ENCODE data around the gene IER2. TPM values are rescaled to one million over a fixed set of nuclear protein-coding genes. Genes with fewer than 3 reads are reported as not detected.

The IER2 gene
- total and polyA plus RNA-seq, 2 of the 4 experiments (the other 2 are of a cell fraction) = 7.7 to 102 TPM

DNA sequence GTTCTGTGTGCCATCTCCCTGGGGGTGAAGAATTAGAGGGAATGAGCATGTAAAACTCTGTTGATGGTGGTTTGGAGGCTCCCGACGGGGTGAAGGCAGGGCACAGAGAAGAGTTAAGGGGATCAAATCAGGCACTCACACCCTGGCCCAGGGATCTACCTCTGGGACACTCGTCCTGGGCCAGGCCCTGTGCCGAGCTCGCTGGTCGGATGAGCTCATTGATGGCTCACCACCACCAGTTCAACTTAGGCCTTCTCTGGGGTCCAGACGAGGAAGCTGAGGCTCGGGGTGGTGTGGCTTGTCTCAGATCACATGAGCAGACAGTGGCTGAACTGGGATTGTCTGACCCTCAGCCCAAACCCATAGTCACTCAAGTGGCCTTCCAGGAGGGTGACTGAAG lies 30.6 kb upstream of the IER2 start:
- intact Hi-C loops (cut with micrococcal nuclease) = loop anchor here (5.0 kb wide), 1 partner anchor 143 kb away; no protein-coding TSS in a partner anchor
- peaks cover 14% of the 10 kb centered on the region for H3K36me3 ChIP-seq (ENCODE audit: control insufficient read depth, insufficient read depth, low read length)

More for the DNA sequence above, 30.6 kb upstream of the IER2 start:
- peaks cover 58% of the 10 kb centered on the region for H4K20me1 ChIP-seq (ENCODE audit: insufficient read depth, low read length)
- H4K8ac ChIP-seq (ENCODE audit: low read depth in 2 of 2, low read length in 2 of 2) = peak overlapping the region in 1 of 2 experiments; percentile 82; a peak in 2 of 4 replicates
- peak overlapping the region; percentile 99; the same call in 1 of the 2 replicates for H3K4me3 ChIP-seq (ENCODE audit: insufficient read depth, low read depth, low read length)
- H4K91ac ChIP-seq (ENCODE audit: insufficient read depth, low read depth, low read length) = peak overlapping the region; percentile 21
- in situ Hi-C loops (cut with MboI; ENCODE audit: low sequenced_read_pairs) (no loop called here), dilution Hi-C loops (cut with HindIII; ENCODE audit: low sequenced_read_pairs, unreplicated experiment) (no loop called here)
- H4K5ac ChIP-seq (ENCODE audit: low read depth, low read length) = peak overlapping the region; percentile 46; the same call in 1 of the 2 replicates
- peak overlapping the region; percentile 84 for H2AK9ac ChIP-seq (replicated peaks; ENCODE audit: low read depth, low read length, poor library complexity)
- H3K9me3 ChIP-seq (ENCODE audit: control insufficient read depth, insufficient read depth, low read length) = no peaks in the 10 kb centered on the region
- H3K9me1 ChIP-seq (ENCODE audit: insufficient read depth, low read length) = peaks cover 26% of the 10 kb centered on the region
- POLR2A ChIA-PET (ENCODE audit: unreplicated experiment) = interaction anchor here (1.0 kb wide), 1 partner anchor 26 kb away, joined by 3 read pairs; no protein-coding TSS in a partner anchor
- peak overlapping the region; percentile 98 for H3K9ac ChIP-seq (ENCODE audit: low read depth, low read length)
- peak overlapping the region; percentile 4; the same call in 1 of the 3 replicates for H2BK15ac ChIP-seq (ENCODE audit: low read depth, low read length)
- H2BK20ac ChIP-seq (ENCODE audit: low read depth, low read length) = no peak overlapping the region
- no peak overlapping the region for H3K56ac ChIP-seq (ENCODE audit: extremely low read depth, insufficient read depth, low read length)
- H3K4me2 ChIP-seq (ENCODE audit: low read depth, low read length) = peak overlapping the region; percentile 95
- H3K23ac ChIP-seq (ENCODE audit: low read depth, low read length) = peak overlapping the region; percentile 95; the same call in 1 of the 2 replicates
- no TSS peak for BruUV-seq (replicated peaks)
- 64% methylated on average over 4 of the region's 8 CpGs; no CpG with 5 or more reads in 1 of the 2 experiments for WGBS, 2 experiments (ENCODE audit: extremely low coverage in 2 of 2, insufficient read length in 1 of 2)
- peaks cover 0 to 82% of the 10 kb centered on the region in 2 experiments; a peak in 2 of 4 replicates for H3K79me1 ChIP-seq (ENCODE audit: low read depth in 1 of 2, low read length in 2 of 2)
- peak overlapping the region; percentile 97 for H3K27ac ChIP-seq (ENCODE audit: insufficient read depth, low read length)
- peak overlapping the region; percentile 89; the same call in 1 of the 2 replicates for H3K14ac ChIP-seq (replicated peaks; ENCODE audit: low read depth, low read length)
- H3K4ac ChIP-seq (ENCODE audit: low read depth, low read length) = peak overlapping the region; percentile 88
- DNase-seq = no peak
- no peak overlapping the region for H3K18ac ChIP-seq (ENCODE audit: low read depth, low read length)
- no peak for ATAC-seq (ENCODE audit: low read depth)
- peak overlapping the region; percentile 95 for H2AK5ac ChIP-seq (ENCODE audit: low read depth, low read length)
- H3K4me1 ChIP-seq (ENCODE audit: control insufficient read depth, insufficient read depth, low read length) = peaks cover 25% of the 10 kb centered on the region
- H2AFZ ChIP-seq (replicated peaks; ENCODE audit: low read length, poor library complexity) = peak overlapping the region; percentile 4
- CTCF ChIA-PET = interaction anchor here (0.6 to 0.7 kb wide), 2 partner anchors 146 to 154 kb away, joined by 5 to 7 read pairs; no protein-coding TSS in a partner anchor
- no peaks in the 10 kb centered on the region for H3K27me3 ChIP-seq (ENCODE audit: control insufficient read depth, insufficient read depth, low read length)
- no peak overlapping the region for H2BK120ac ChIP-seq (ENCODE audit: low read depth, low read length)
- no peak for TF ChIP-seq CEBPB (IDR thresholded peaks at IDR 0.05; ENCODE audit: low read depth, low read length)
- no peak for TF ChIP-seq CTCF (conservative IDR thresholded peaks at IDR 0.05; ENCODE audit: low read depth, low read length)
- TF ChIP-seq RAD21 (IDR thresholded peaks at IDR 0.05; ENCODE audit: low read length) = no peak
- no peak for TF ChIP-seq SMC3 (IDR thresholded peaks at IDR 0.05; ENCODE audit: low read depth, low read length)
- TF ChIP-seq MXI1 (IDR thresholded peaks at IDR 0.05; ENCODE audit: borderline replicate concordance, low read depth, low read length) = no peak
- no peak for TF ChIP-seq RCOR1 (IDR thresholded peaks at IDR 0.05; ENCODE audit: insufficient replicate concordance, low read length)
- TF ChIP-seq CHD1 (IDR thresholded peaks at IDR 0.05; ENCODE audit: low read depth, low read length) = no peak
- peak overlapping the region; percentile 94 for H2BK5ac ChIP-seq (ENCODE audit: low read depth, low read length, poor library complexity, severe bottlenecking)

Measured in IMR-90 (cell line).